ENCODE results near the gene CACNA1I. TPM values are rescaled to one million over a fixed set of nuclear protein-coding genes. Genes with fewer than 3 reads are reported as not detected.
A peak's percentile ranks its signal among the peaks of the same experiment; 100 is the strongest.

The CACNA1I gene
- total and polyA plus RNA-seq, 2 of the 8 experiments (the other 6 are each of a cell fraction or from before 2014, with no cell fraction given), result 0.77 to 1.2 TPM

DNA sequence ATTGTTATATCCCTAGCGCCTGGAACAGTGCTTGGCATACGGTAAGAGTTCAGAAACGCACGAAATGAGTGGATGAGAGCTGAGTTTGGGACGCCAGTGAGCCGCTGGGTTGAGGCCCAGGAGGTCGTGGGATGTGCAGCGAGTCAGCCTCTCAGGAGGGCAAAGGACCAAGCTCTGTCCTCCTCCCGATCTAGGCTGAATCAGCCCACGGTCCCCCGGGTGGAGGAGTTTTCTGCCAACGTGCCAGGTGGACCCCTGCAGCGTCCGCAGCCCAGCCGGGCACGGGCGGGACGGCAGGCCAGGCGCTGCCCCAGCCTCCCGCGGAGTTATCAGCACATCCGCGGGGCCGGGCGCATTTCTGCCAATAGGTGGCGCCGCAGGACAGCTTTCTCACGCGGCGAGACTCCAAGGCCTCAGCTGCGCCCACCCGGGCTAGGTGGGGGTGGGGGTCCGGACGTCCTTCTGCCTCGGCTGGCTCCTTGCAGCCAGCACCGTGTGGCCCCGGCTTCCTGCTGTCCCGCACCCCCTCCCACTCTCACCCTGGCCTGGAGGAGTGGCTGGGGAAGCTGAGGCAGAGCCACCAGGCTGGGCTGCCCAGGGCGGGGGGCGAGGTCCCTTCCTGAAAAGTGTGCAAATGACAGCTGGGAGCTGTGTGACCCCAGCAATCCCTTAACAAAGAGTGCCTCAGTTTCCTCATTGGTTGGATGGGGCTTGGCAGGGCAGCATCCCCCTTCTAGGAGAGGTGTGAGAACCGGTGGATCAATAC lies 35.8 kb upstream of the CACNA1I start (continued):
- peak in 1 of 2 experiments; percentile 63; a peak in 1 of 3 replicates for TF ChIP-seq EP300 (IDR thresholded peaks at IDR 0.05; ENCODE audit: borderline replicate concordance in 1 of 2, low read depth in 2 of 2, low read length in 2 of 2)
- TF ChIP-seq, protein P1, sequence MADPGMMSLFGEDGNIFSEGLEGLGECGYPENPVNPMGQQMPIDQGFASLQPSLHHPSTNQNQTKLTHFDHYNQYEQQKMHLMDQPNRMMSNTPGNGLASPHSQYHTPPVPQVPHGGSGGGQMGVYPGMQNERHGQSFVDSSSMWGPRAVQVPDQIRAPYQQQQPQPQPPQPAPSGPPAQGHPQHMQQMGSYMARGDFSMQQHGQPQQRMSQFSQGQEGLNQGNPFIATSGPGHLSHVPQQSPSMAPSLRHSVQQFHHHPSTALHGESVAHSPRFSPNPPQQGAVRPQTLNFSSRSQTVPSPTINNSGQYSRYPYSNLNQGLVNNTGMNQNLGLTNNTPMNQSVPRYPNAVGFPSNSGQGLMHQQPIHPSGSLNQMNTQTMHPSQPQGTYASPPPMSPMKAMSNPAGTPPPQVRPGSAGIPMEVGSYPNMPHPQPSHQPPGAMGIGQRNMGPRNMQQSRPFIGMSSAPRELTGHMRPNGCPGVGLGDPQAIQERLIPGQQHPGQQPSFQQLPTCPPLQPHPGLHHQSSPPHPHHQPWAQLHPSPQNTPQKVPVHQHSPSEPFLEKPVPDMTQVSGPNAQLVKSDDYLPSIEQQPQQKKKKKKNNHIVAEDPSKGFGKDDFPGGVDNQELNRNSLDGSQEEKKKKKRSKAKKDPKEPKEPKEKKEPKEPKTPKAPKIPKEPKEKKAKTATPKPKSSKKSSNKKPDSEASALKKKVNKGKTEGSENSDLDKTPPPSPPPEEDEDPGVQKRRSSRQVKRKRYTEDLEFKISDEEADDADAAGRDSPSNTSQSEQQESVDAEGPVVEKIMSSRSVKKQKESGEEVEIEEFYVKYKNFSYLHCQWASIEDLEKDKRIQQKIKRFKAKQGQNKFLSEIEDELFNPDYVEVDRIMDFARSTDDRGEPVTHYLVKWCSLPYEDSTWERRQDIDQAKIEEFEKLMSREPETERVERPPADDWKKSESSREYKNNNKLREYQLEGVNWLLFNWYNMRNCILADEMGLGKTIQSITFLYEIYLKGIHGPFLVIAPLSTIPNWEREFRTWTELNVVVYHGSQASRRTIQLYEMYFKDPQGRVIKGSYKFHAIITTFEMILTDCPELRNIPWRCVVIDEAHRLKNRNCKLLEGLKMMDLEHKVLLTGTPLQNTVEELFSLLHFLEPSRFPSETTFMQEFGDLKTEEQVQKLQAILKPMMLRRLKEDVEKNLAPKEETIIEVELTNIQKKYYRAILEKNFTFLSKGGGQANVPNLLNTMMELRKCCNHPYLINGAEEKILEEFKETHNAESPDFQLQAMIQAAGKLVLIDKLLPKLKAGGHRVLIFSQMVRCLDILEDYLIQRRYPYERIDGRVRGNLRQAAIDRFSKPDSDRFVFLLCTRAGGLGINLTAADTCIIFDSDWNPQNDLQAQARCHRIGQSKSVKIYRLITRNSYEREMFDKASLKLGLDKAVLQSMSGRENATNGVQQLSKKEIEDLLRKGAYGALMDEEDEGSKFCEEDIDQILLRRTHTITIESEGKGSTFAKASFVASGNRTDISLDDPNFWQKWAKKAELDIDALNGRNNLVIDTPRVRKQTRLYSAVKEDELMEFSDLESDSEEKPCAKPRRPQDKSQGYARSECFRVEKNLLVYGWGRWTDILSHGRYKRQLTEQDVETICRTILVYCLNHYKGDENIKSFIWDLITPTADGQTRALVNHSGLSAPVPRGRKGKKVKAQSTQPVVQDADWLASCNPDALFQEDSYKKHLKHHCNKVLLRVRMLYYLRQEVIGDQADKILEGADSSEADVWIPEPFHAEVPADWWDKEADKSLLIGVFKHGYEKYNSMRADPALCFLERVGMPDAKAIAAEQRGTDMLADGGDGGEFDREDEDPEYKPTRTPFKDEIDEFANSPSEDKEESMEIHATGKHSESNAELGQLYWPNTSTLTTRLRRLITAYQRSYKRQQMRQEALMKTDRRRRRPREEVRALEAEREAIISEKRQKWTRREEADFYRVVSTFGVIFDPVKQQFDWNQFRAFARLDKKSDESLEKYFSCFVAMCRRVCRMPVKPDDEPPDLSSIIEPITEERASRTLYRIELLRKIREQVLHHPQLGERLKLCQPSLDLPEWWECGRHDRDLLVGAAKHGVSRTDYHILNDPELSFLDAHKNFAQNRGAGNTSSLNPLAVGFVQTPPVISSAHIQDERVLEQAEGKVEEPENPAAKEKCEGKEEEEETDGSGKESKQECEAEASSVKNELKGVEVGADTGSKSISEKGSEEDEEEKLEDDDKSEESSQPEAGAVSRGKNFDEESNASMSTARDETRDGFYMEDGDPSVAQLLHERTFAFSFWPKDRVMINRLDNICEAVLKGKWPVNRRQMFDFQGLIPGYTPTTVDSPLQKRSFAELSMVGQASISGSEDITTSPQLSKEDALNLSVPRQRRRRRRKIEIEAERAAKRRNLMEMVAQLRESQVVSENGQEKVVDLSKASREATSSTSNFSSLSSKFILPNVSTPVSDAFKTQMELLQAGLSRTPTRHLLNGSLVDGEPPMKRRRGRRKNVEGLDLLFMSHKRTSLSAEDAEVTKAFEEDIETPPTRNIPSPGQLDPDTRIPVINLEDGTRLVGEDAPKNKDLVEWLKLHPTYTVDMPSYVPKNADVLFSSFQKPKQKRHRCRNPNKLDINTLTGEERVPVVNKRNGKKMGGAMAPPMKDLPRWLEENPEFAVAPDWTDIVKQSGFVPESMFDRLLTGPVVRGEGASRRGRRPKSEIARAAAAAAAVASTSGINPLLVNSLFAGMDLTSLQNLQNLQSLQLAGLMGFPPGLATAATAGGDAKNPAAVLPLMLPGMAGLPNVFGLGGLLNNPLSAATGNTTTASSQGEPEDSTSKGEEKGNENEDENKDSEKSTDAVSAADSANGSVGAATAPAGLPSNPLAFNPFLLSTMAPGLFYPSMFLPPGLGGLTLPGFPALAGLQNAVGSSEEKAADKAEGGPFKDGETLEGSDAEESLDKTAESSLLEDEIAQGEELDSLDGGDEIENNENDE (IDR thresholded peaks at IDR 0.05; ENCODE audit: insufficient replicate concordance, low read length), result no peak
- TF ChIP-seq SIN3A (conservative IDR thresholded peaks at IDR 0.05 in 1 of 2, IDR thresholded peaks at IDR 0.05 in 1 of 2; ENCODE audit: low read depth in 1 of 2, low read length in 2 of 2), result peak in 1 of 2 experiments; percentile 78; a peak in 2 of 4 replicates
- TF ChIP-seq JUN (IDR thresholded peaks at IDR 0.05; ENCODE audit: low read depth, low read length), result no peak
- TF ChIP-seq, protein P2, sequence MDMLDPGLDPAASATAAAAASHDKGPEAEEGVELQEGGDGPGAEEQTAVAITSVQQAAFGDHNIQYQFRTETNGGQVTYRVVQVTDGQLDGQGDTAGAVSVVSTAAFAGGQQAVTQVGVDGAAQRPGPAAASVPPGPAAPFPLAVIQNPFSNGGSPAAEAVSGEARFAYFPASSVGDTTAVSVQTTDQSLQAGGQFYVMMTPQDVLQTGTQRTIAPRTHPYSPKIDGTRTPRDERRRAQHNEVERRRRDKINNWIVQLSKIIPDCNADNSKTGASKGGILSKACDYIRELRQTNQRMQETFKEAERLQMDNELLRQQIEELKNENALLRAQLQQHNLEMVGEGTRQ (IDR thresholded peaks at IDR 0.05; ENCODE audit: low read length), result no peak
- TF ChIP-seq GABPA (IDR thresholded peaks at IDR 0.05; ENCODE audit: borderline replicate concordance, insufficient read depth, low read length), result 0 out of 2 replicates have a peak, but pooled peaks have one; percentile 51
